ENCODE data around the gene IBSP.

GRCh38 chr4:87834401-87834800 lies 35.0 kb downstream of the IBSP start:
- TF ChIP-seq CTCF (IDR thresholded peaks at IDR 0.05) (no peak), EP300 (IDR thresholded peaks at IDR 0.05) (no peak), POLR2A (IDR thresholded peaks at IDR 0.05) (no peak)

Data from upper lobe of left lung (tissue), 4 donors.